22Rv1 (cell line): ENCODE results near the gene CTRL.

Experiments
- CTCF ChIP-seq: fragments of 450-650 bp; IDR thresholded peaks from 2 replicates; pipeline ENCODE4 v1.5.1; 2017; ENCODE audit warnings: mild to moderate bottlenecking
- ZFX ChIP-seq: fragments of 450-650 bp; IDR thresholded peaks from 2 replicates; pipeline ENCODE4 v1.6.1; 2017; ENCODE audit warnings: antibody characterized with exemption, borderline replicate concordance

GRCh38 chr16:67915831-67916723 lies 15.6 kb downstream of the CTRL start:
- TF ChIP-seq CTCF = no peak
- no peak for TF ChIP-seq ZFX
